K562 (cell line): ENCODE data around the gene FYB2. TPM values are rescaled to one million over a fixed set of nuclear protein-coding genes. Genes with fewer than 3 reads are reported as not detected.
A peak's percentile ranks its signal among the peaks of the same experiment; 100 is the strongest.

ENCODE experiments used
- CBX2 ChIP-seq: fragments of 200-600 bp; sonication (generic); IDR thresholded peaks from one replicate; pipeline ENCODE4 v1.6.1; 2012; ENCODE audit warnings: mild to moderate bottlenecking, low read length, inconsistent platforms; ENCODE audit not compliant: insufficient read depth, poor library complexity, severe bottlenecking
- CREB3L1 ChIP-seq: fragments of 450-650 bp; IDR thresholded peaks from 2 replicates; pipeline ENCODE4 v1.6.1; 2014; ENCODE audit warnings: low read depth, mild to moderate bottlenecking, moderate library complexity, borderline replicate concordance
- HOXB6 ChIP-seq: fragments of 250-450 bp; sonication (Bioruptor Pico); IDR thresholded peaks from 2 replicates; pipeline ENCODE4 v1.5.1; 2022; ENCODE audit warnings: mild to moderate bottlenecking, borderline replicate concordance
- ILF3 ChIP-seq: fragments of 450-650 bp; IDR thresholded peaks from 2 replicates; pipeline ENCODE4 v1.6.1; 2018; ENCODE audit warnings: antibody characterized with exemption, mild to moderate bottlenecking, moderate library complexity, borderline replicate concordance
- MBD2 ChIP-seq: sonication (generic); IDR thresholded peaks from 2 replicates; pipeline ENCODE4 v1.6.1; 2016; ENCODE audit warnings: low read depth, borderline replicate concordance
- MXD1 ChIP-seq: fragments of 250-450 bp; sonication (Bioruptor Pico); IDR thresholded peaks from 2 replicates; pipeline ENCODE4 v1.8.0; 2021; ENCODE audit warnings: borderline replicate concordance, mild to moderate bottlenecking, moderate library complexity; ENCODE audit not compliant: poor library complexity, severe bottlenecking
- NCOA6 ChIP-seq: fragments of 450-650 bp; IDR thresholded peaks from 2 replicates; pipeline ENCODE4 v1.6.1; 2017; ENCODE audit warnings: mild to moderate bottlenecking
- NFXL1 ChIP-seq: fragments of 450-650 bp; formaldehyde crosslinking; IDR thresholded peaks from 2 replicates; pipeline ENCODE4 v1.4.0; 2021; ENCODE audit warnings: mild to moderate bottlenecking
- RAD21 ChIP-seq, 2 experiments: fragments of 250-450 bp in 1 of 2; fragments of 450-650 bp in 1 of 2; sonication (Bioruptor Pico) in 1 of 2; formaldehyde crosslinking in 1 of 2; IDR thresholded peaks in 1 of 2; conservative IDR thresholded peaks in 1 of 2; 2 replicates each; pipeline versions ENCODE4 v1.4.0 to v1.8.0; 2020 to 2022; ENCODE audit warnings: mild to moderate bottlenecking in 2 of 2, moderate library complexity in 1 of 2
- RCOR1 ChIP-seq, 2 experiments: IDR thresholded peaks; 2 replicates each; pipeline ENCODE4 v1.6.1; 2012; ENCODE audit warnings: low read depth in 2 of 2, low read length in 2 of 2, borderline replicate concordance in 1 of 2, improper control_type of control experiment in 1 of 2
- REST ChIP-seq, 2 experiments: fragments of 450-650 bp; formaldehyde crosslinking in 1 of 2; IDR thresholded peaks; 2 replicates each; pipeline versions ENCODE4 v1.4.0 to v1.6.1; 2014 to 2020; ENCODE audit warnings: mild to moderate bottlenecking in 2 of 2, borderline replicate concordance in 1 of 2, low read depth in 1 of 2
- SAFB ChIP-seq: fragments of 200-400 bp; formaldehyde crosslinking; IDR thresholded peaks from 2 replicates; pipeline ENCODE4 v1.6.1; 2017; ENCODE audit warnings: low read depth, low read length, borderline replicate concordance
- SMC3 ChIP-seq: conservative IDR thresholded peaks from 2 replicates; pipeline ENCODE4 v1.6.1; 2011; ENCODE audit warnings: low read depth, low read length, improper control_type of control experiment; ENCODE audit not compliant: insufficient read depth
- TCF3 ChIP-seq: sonication (generic); formaldehyde crosslinking; IDR thresholded peaks from 2 replicates; pipeline ENCODE4 v1.4.0; 2020; ENCODE audit warnings: mild to moderate bottlenecking, missing genetic modification reagents
- ZBED1 ChIP-seq: IDR thresholded peaks from 2 replicates; pipeline ENCODE4 v1.6.1; 2014
- ZNF253 ChIP-seq: fragments of 250-450 bp; sonication (Bioruptor Pico); conservative IDR thresholded peaks from 2 replicates; pipeline ENCODE4 v1.6.1; 2021; ENCODE audit warnings: mild to moderate bottlenecking
- ZNF41 ChIP-seq: fragments of 250-450 bp; sonication (Bioruptor Pico); conservative IDR thresholded peaks from 2 replicates; pipeline ENCODE4 v1.4.0; 2020; ENCODE audit warnings: mild to moderate bottlenecking
- ZNF780A ChIP-seq: fragments of 250-450 bp; sonication (Bioruptor Pico); IDR thresholded peaks from 2 replicates; pipeline ENCODE4 v1.5.0; 2021; ENCODE audit warnings: mild to moderate bottlenecking
- polyA plus RNA-seq, 8 experiments: library from polyadenylated mRNA; depleted of rRNA in 4 of 8; stranded (reverse) in 5 of 8; unstranded in 3 of 8; fragments of >200 nt; fragmentation: Nextera tagmentation in 2 of 8; fragmentation: Illumina TruSeq in 1 of 8; extraction: Ambion mirVana in 2 of 8; extraction: Trizol in 1 of 8; gene quantifications; 2 replicates each; pipeline versions ENCODE4 v1.2.1 to v1.2.3, GENCODE V29; 2011 to 2014; ENCODE audit warnings: inconsistent platforms in 1 of 8, missing spikeins in 1 of 8
- total RNA-seq, 7 experiments: library from RNA; depleted of rRNA in 6 of 7; stranded (reverse); fragments of >200 nt in 6 of 7; fragmentation: Illumina TruSeq in 2 of 7; extraction: Trizol in 2 of 7; gene quantifications; 2 replicates each; pipeline versions ENCODE4 v1.2.1 to v1.2.3, GENCODE V29; 2011 to 2021; ENCODE audit warnings: low replicate concordance in 1 of 7

Gene FYB2
- total and polyA plus RNA-seq, 9 of the 15 experiments (the other 6 are each of a cell fraction or from before 2014, with no cell fraction given) = not detected

- TF ChIP-seq MXD1 (no peak), SMC3 (0 out of 2 replicates have a peak, but pooled peaks have one; percentile 27), HOXB6 (CRISPR knock-in tag) (no peak), NCOA6 (no peak), ZNF253 (CRISPR knock-in tag) (no peak), CREB3L1 (no peak), SAFB (no peak), CBX2 (no peak), TCF3 (CRISPR knock-in tag) (no peak), RCOR1 (IDR thresholded peaks at IDR 0.05; ENCODE audit: borderline replicate concordance in 1 of 2, low read depth in 2 of 2, low read length in 2 of 2) (no peak), ILF3 (no peak), ZNF41 (CRISPR knock-in tag) (no peak), RAD21 (CRISPR knock-in tag; conservative IDR thresholded peaks at IDR 0.05 in 1 of 2, IDR thresholded peaks at IDR 0.05 in 1 of 2) (peak in 1 of 2 experiments; percentile 41; a peak in 2 of 4 replicates), REST (IDR thresholded peaks at IDR 0.05; ENCODE audit: borderline replicate concordance) (no peak), REST (CRISPR knock-in tag; IDR thresholded peaks at IDR 0.05; ENCODE audit: low read depth) (no peak), ZBED1 (no peak), MBD2 (no peak), NFXL1 (CRISPR knock-in tag) (no peak), ZNF780A (no peak)
Measured at GRCh38 chr1:56803561-56804156, 15.5 kb downstream of the FYB2 start (continued).
